Lower leg skin (tissue), 3 donors: Measurements from ENCODE around the gene MICU1.

Experiments
- POLR2A ChIP-seq, 2 donors: fragments of 450-650 bp; IDR thresholded peaks; one replicate each; pipeline ENCODE4 v1.6.1; 2016 to 2017; ENCODE audit warnings: antibody characterized with exemption in 2 of 2, mild to moderate bottlenecking in 1 of 2, moderate library complexity in 1 of 2
- TF ChIP-seq, protein P1 (sequence below), 3 donors: fragments of 450-650 bp; IDR thresholded peaks; one replicate each; pipeline ENCODE4 v1.5.1; 2016; ENCODE audit warnings: antibody characterized with exemption in 3 of 3, mild to moderate bottlenecking in 3 of 3, moderate library complexity in 2 of 3

DNA sequence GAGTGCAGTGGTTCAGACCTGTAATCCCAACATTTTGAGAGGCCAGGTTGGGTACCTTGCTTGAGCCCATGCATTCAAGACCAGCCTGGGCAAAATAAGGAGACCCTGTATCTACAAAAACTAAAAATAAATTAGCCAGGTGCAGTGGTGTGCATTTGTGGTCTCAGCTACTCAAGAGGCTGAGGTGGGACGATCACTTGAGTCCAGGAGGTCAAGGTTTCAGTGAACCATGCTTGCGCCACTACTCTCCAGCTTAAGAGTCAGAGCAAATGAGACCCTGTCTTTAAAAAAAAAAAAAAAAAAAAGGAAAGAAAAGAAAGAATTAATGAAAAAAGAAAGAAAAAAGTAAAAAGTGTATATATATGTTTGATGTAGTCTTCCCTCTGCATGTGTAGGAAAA, 24.7 kb downstream of the MICU1 start:
- TF ChIP-seq, protein P1, sequence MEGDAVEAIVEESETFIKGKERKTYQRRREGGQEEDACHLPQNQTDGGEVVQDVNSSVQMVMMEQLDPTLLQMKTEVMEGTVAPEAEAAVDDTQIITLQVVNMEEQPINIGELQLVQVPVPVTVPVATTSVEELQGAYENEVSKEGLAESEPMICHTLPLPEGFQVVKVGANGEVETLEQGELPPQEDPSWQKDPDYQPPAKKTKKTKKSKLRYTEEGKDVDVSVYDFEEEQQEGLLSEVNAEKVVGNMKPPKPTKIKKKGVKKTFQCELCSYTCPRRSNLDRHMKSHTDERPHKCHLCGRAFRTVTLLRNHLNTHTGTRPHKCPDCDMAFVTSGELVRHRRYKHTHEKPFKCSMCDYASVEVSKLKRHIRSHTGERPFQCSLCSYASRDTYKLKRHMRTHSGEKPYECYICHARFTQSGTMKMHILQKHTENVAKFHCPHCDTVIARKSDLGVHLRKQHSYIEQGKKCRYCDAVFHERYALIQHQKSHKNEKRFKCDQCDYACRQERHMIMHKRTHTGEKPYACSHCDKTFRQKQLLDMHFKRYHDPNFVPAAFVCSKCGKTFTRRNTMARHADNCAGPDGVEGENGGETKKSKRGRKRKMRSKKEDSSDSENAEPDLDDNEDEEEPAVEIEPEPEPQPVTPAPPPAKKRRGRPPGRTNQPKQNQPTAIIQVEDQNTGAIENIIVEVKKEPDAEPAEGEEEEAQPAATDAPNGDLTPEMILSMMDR (IDR thresholded peaks at IDR 0.05), result no peak
- TF ChIP-seq POLR2A (IDR thresholded peaks at IDR 0.05), result no peak
